HG02970 (cell line): Measurements from ENCODE around the gene WASHC1.
"Not testable (repeated sequence)": the region's sequence is repeated elsewhere in the genome, so short reads cannot be mapped to it uniquely, and the experiment has no call there.

Experiments
- ATAC-seq: cut with Tn5 transposase; IDR thresholded peaks from one replicate; pipeline ENCODE4 v1.9.1; 2021; ENCODE audit warnings: mild to moderate bottlenecking, moderate library complexity, moderate number of reproducible peaks; ENCODE audit not compliant: unreplicated experiment, low FRiP score

Gene WASHC1

DNA sequence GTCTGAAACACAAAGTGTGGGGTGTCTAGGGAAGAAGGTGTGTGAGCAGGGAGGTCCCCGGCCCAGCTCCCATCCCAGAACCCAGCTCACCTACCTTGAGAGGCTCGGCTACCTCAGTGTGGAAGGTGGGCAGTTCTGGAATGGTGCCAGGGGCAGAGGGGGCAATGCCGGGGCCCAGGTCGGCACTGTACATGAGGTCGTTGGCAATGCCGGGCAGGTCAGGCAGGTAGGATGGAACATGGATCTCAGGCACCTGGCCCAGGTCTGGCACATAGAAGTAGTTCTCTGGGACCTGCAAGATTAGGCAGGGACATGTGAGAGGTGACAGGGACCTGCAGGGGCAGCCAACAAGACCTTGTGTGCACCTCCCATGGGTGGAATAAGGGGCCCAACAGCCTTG, 12.4 kb downstream of the WASHC1 start:
- not testable (repeated sequence) for ATAC-seq

DNA sequence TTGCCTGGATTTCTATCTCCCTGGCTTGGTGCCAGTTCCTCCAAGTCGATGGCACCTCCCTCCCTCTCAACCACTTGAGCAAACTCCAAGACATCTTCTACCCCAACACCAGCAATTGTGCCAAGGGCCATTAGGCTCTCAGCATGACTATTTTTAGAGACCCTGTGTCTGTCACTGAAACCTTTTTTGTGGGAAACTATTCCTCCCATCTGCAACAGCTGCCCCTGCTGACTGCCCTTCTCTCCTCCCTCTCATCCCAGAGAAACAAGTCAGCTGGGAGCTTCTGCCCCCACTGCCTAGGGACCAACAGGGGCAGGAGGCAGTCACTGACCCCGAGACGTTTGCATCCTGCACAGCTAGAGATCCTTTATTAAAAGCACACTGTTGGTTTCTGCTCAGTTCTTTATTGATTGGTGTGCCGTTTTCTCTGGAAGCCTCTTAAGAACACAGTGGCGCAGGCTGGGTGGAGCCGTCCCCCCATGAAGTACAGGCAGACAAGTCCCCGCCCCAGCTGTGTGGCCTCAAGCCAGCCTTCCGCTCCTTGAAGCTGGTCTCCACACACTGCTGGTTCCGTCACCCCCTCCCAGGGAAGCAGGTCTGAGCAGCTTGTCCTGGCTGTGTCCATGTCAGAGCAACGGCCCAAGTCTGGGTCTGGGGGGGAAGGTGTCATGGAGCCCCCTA, 15.0 kb downstream of the WASHC1 start:
- not testable (repeated sequence) for ATAC-seq

DNA sequence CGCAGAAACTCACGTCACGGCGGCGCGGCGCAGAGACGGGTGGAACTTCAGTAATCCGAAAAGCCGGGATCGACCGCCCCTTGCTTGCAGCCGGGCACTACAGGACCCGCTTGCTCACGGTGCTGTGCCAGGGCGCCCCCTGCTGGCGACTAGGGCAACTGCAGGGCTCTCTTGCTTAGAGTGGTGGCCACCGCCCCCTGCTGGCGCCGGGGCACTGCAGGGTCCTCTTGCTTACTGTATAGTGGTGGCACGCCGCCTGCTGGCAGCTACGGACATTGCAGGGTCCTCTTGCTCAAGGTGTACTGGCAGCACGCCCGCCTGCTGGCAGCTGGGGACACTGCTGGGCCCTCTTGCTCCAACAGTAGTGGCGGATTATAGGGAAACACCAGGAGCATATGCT, 18.1 kb downstream of the WASHC1 start:
- ATAC-seq, result not testable (repeated sequence)

DNA sequence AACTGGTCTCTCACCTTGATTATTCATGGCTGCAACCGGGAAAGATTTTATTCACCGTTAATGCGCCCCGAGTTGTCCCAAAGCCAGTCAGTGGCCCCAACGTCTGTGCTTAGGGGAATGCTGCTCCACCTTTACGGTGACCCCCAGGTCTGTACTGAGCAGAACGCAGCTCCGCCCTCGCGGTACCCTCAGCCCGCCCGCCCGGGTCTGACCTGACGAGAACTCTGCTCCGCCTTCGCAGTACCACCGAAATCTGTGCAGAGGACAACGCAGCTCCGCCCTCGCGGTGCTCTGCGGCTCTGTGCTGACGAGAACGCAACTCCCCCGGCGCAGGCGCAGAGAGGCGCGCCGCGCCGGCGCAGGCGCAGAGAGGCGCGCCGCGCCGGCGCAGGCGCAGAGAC, 18.6 kb downstream of the WASHC1 start:
- not testable (repeated sequence) for ATAC-seq

DNA sequence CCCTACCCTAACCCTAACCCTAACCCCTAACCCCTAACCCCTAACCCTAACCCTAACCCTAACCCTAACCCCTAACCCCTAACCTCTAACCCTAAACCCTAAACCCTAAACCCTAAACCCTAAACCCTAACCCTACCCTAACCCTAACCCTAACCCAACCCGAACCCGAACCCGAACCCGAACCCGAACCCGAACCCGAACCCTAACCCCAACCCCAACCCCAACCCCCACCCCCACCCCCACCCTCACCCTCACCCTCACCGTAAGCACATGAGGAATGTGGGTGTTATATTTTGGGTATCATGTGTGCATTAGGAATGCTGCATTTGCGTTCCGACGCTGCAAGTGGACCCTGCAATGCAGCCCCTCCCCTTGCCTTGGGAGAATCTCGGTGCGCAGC, 19.0 kb downstream of the WASHC1 start:
- not testable (repeated sequence) for ATAC-seq
